Body of pancreas (tissue), 4 donors: Measurements from ENCODE around the gene URB2.

Experiments used
- POLR2A ChIP-seq, 3 donors: fragments of 450-650 bp; IDR thresholded peaks; one replicate each; pipeline ENCODE4 v1.6.1; 2016; ENCODE audit warnings: antibody characterized with exemption in 3 of 3, mild to moderate bottlenecking in 2 of 3
- TF ChIP-seq, protein P1 (sequence below), 7 experiments: fragments of 450-650 bp in 4 of 7; fragments of 200-600 bp in 3 of 7; sonication (generic) in 3 of 7; IDR thresholded peaks; one replicate each; pipeline ENCODE4 v1.5.1; 2016 to 2019; ENCODE audit warnings: antibody characterized with exemption in 7 of 7

DNA sequence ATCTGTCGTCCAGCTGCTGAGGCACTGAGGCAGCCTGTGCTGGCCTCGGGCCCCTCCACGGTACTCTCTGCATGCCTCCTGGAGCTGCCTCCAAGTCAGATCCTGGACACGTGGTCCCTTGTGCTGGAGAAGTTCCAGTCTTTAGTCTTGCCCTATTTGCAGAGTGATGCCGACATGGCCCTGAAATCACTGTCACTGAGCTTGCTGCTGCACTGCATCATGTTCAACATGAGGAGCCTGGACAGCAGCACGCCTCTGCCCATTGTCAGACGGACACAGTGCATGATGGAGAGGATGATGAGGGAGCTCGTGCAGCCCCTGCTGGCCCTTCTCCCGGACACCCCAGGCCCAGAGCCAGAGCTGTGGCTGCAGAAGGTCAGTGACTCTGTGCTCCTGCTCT, 10.0 kb downstream of the URB2 start:
- TF ChIP-seq, protein P1, sequence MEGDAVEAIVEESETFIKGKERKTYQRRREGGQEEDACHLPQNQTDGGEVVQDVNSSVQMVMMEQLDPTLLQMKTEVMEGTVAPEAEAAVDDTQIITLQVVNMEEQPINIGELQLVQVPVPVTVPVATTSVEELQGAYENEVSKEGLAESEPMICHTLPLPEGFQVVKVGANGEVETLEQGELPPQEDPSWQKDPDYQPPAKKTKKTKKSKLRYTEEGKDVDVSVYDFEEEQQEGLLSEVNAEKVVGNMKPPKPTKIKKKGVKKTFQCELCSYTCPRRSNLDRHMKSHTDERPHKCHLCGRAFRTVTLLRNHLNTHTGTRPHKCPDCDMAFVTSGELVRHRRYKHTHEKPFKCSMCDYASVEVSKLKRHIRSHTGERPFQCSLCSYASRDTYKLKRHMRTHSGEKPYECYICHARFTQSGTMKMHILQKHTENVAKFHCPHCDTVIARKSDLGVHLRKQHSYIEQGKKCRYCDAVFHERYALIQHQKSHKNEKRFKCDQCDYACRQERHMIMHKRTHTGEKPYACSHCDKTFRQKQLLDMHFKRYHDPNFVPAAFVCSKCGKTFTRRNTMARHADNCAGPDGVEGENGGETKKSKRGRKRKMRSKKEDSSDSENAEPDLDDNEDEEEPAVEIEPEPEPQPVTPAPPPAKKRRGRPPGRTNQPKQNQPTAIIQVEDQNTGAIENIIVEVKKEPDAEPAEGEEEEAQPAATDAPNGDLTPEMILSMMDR (IDR thresholded peaks at IDR 0.05), result no peak
- no peak for TF ChIP-seq POLR2A (IDR thresholded peaks at IDR 0.05)
